GM12878 (cell line): ENCODE results near the gene GUCA2A. TPM values are rescaled to one million over a fixed set of nuclear protein-coding genes. Genes with fewer than 3 reads are reported as not detected.

ENCODE experiments used
- ATAC-seq: fragments of 200-7000 bp; cut with Tn5 transposase; 3 replicates; pipeline ENCODE4 v1.9.1; 2020; ENCODE audit warnings: mild to moderate bottlenecking, moderate library complexity
- BruUV-seq: library from RNA; stranded (reverse); fragments of 400-500 nt; replicated peaks from 2 replicates; lab custom pipeline; 2021; lab: Mats Ljungman, UMichigan
- CTCF ChIA-PET: fragments of 300-600 bp; sonication (Branson Sonifier 250); formaldehyde crosslinking; extraction: SDS; loops from one replicate; lab custom pipeline; 2021; ENCODE audit warnings: inconsistent platforms; lab: Yijun Ruan, JAX
- POLR2A ChIA-PET: fragments of 350-600 bp; formaldehyde crosslinking; extraction: SDS; loops from one replicate; lab custom pipeline; 2021; ENCODE audit warnings: inconsistent platforms; lab: Charles Lee
- RAD21 ChIA-PET: fragments of 300-600 bp; sonication (Branson Sonifier 250); formaldehyde crosslinking; loops from one replicate; lab custom pipeline; 2023; ENCODE audit warnings: antibody characterized with exemption; ENCODE audit not compliant: unreplicated experiment; lab: Charles Lee
- SMC1A ChIA-PET: fragments of 300-600 bp; sonication (Branson Sonifier 250); formaldehyde crosslinking; loops from one replicate; lab custom pipeline; 2023; ENCODE audit not compliant: unreplicated experiment, uncharacterized antibody; lab: Charles Lee
- DNase-seq: peaks from one replicate; pipeline ENCODE4 v3.0.0-alpha.2; 2011; ENCODE audit warnings: low read depth, low spot score
- FAIRE-seq: peaks from 3 replicates; lab custom pipeline; 2011; peaks lifted over from hg19 to GRCh38; lab: Jason Lieb, UNC
- H2AFZ ChIP-seq: 2 replicates; pipeline ENCODE4 v1.6.0; 2011; ENCODE audit warnings: low read depth, low read length, control low read depth; ENCODE audit not compliant: control insufficient read depth
- H3K27ac ChIP-seq: 2 replicates; pipeline ENCODE4 v1.5.1; 2011; ENCODE audit warnings: control low read depth; ENCODE audit not compliant: control insufficient read depth, insufficient read depth
- H3K27me3 ChIP-seq, 2 experiments: replicated peaks in 1 of 2; 2 replicates each; pipeline versions ENCODE4 v1.6.0 to v1.6.1; 2011; ENCODE audit warnings: low read length in 1 of 2; ENCODE audit not compliant: control insufficient read depth in 2 of 2, insufficient read depth in 2 of 2
- H3K36me3 ChIP-seq, 2 experiments: 2 replicates each; pipeline ENCODE4 v1.5.1; 2011; ENCODE audit warnings: low read length in 1 of 2; ENCODE audit not compliant: control insufficient read depth in 2 of 2, insufficient read depth in 2 of 2
- H3K4me1 ChIP-seq: 2 replicates; pipeline ENCODE4 v1.6.1; 2011; ENCODE audit warnings: mild to moderate bottlenecking, low read length, moderate library complexity, mixed read lengths; ENCODE audit not compliant: control insufficient read depth, insufficient read depth
- H3K4me2 ChIP-seq: 2 replicates; pipeline ENCODE4 v1.6.0; 2011; ENCODE audit warnings: control low read depth; ENCODE audit not compliant: control insufficient read depth, insufficient read depth
- H3K4me3 ChIP-seq: fragments of 200-600 bp; sonication (generic); 2 replicates; pipeline ENCODE4 v1.5.1; 2016
- H3K79me2 ChIP-seq: 2 replicates; pipeline ENCODE4 v1.6.0; 2011; ENCODE audit warnings: low read length; ENCODE audit not compliant: control insufficient read depth, insufficient read depth
- H3K9ac ChIP-seq: 2 replicates; pipeline ENCODE4 v1.8.0; 2011; ENCODE audit warnings: low read length, control low read depth, mixed read lengths; ENCODE audit not compliant: control insufficient read depth, insufficient read depth
- H3K9me3 ChIP-seq: replicated peaks from 3 replicates; pipeline ENCODE4 v1.5.1; 2011; ENCODE audit warnings: mild to moderate bottlenecking, low read length; ENCODE audit not compliant: control insufficient read depth, insufficient read depth
- H4K20me1 ChIP-seq: 2 replicates; pipeline ENCODE4 v1.6.0; 2011; ENCODE audit not compliant: control insufficient read depth, insufficient read depth
- CEBPZ ChIP-seq: fragments of 150-350 bp; IDR thresholded peaks from 2 replicates; pipeline ENCODE4 v1.6.1; 2016; ENCODE audit warnings: low read depth, low read length
- CHD1 ChIP-seq: IDR thresholded peaks from 2 replicates; pipeline ENCODE4 v1.6.1; 2012; ENCODE audit warnings: low read depth, low read length, improper control_type of control experiment
- ETV6 ChIP-seq, 2 experiments: fragments of 450-650 bp in 1 of 2; IDR thresholded peaks in 1 of 2; conservative IDR thresholded peaks in 1 of 2; 2 replicates each; pipeline ENCODE4 v1.6.1; 2014; ENCODE audit warnings: antibody characterized with exemption in 1 of 2, borderline replicate concordance in 1 of 2, low read depth in 1 of 2, mild to moderate bottlenecking in 1 of 2, moderate library complexity in 1 of 2
- GABPA ChIP-seq: IDR thresholded peaks from 2 replicates; pipeline ENCODE4 v1.6.1; 2014; ENCODE audit warnings: antibody characterized with exemption, low read depth, mild to moderate bottlenecking, inconsistent platforms
- HCFC1 ChIP-seq: fragments of 150-350 bp; IDR thresholded peaks from 2 replicates; pipeline ENCODE4 v1.6.1; 2014; ENCODE audit warnings: low read length
- HDAC2 ChIP-seq: fragments of 200-600 bp; sonication (generic); IDR thresholded peaks from 2 replicates; pipeline ENCODE4 v1.6.1; 2017
- MLLT1 ChIP-seq: fragments of 450-650 bp; IDR thresholded peaks from 2 replicates; pipeline ENCODE4 v1.6.1; 2016; ENCODE audit warnings: mild to moderate bottlenecking
- MTA2 ChIP-seq: fragments of 450-650 bp; IDR thresholded peaks from 2 replicates; pipeline ENCODE4 v1.6.1; 2016; ENCODE audit warnings: low read depth, mild to moderate bottlenecking, moderate library complexity
- NFYA ChIP-seq: IDR thresholded peaks from 2 replicates; pipeline ENCODE4 v1.6.1; 2011; ENCODE audit warnings: low read depth, mild to moderate bottlenecking, low read length, improper control_type of control experiment, borderline replicate concordance
- PAX5 ChIP-seq: IDR thresholded peaks from 2 replicates; pipeline ENCODE4 v1.6.1; 2011; ENCODE audit warnings: low read depth, low read length, borderline replicate concordance
- PAX8 ChIP-seq: fragments of 450-650 bp; IDR thresholded peaks from 2 replicates; pipeline ENCODE4 v1.6.1; 2017; ENCODE audit warnings: mild to moderate bottlenecking, moderate library complexity
- PBX3 ChIP-seq: IDR thresholded peaks from 2 replicates; pipeline ENCODE4 v1.6.1; 2011; ENCODE audit warnings: mild to moderate bottlenecking, low read depth, low read length, moderate library complexity; ENCODE audit not compliant: insufficient replicate concordance
- RAD21 ChIP-seq: IDR thresholded peaks from 2 replicates; pipeline ENCODE4 v1.6.1; 2011; ENCODE audit warnings: mild to moderate bottlenecking, low read depth, low read length, moderate library complexity; ENCODE audit not compliant: insufficient read depth
- RELA ChIP-seq: fragments of 450-650 bp; IDR thresholded peaks from 2 replicates; pipeline ENCODE4 v1.8.0; 2014; ENCODE audit warnings: borderline replicate concordance; ENCODE audit not compliant: partially characterized antibody
- RFX5 ChIP-seq: IDR thresholded peaks from 2 replicates; pipeline ENCODE4 v1.6.1; 2011; ENCODE audit warnings: low read depth, low read length, improper control_type of control experiment
- TBL1XR1 ChIP-seq: IDR thresholded peaks from 2 replicates; pipeline ENCODE4 v1.6.1; 2012; ENCODE audit warnings: low read depth, low read length, improper control_type of control experiment
- TCF12 ChIP-seq: IDR thresholded peaks from 2 replicates; pipeline ENCODE4 v1.6.1; 2011; ENCODE audit warnings: low read depth, mild to moderate bottlenecking, low read length
- WGBS: methylation state at CpG from one replicate; pipeline ENCODE4 v1.1.6; 2016; ENCODE audit warnings: low lambda C conversion rate; ENCODE audit not compliant: insufficient replicate concordance, insufficient coverage; ENCODE audit errors: missing lambda C conversion rate; 5-methylcytosine and 5-hydroxymethylcytosine counted together
- in situ Hi-C: fragments of 300-500 bp; cut with MboI; formaldehyde crosslinking; loops from 9 replicates; pipeline ENCODE4 v1.14.3; 2018; ENCODE audit warnings: mixed read lengths
- intact Hi-C: fragments of 100-400 bp; cut with micrococcal nuclease; formaldehyde crosslinking; loops from one replicate; pipeline ENCODE4 v1.14.2; 2022; ENCODE audit not compliant: unreplicated experiment
- polyA plus RNA-seq, 11 experiments: library from polyadenylated mRNA; depleted of rRNA in 4 of 11; unstranded in 6 of 11; stranded (reverse) in 5 of 11; fragments of >200 nt; fragmentation: Nextera tagmentation in 4 of 11; fragmentation: Illumina TruSeq in 1 of 11; extraction: Ambion mirVana in 4 of 11; extraction: Trizol in 1 of 11; gene quantifications; 1 replicate in 1 of 11; 2 replicates in 10 of 11; pipeline versions ENCODE4 v1.2.1 to v1.2.3, GENCODE V29; 2011 to 2016; ENCODE audit warnings: inconsistent platforms in 2 of 11, missing spikeins in 2 of 11, low read depth in 1 of 11
- total RNA-seq, 4 experiments: library from RNA; depleted of rRNA in 3 of 4; stranded (reverse); fragments of >200 nt in 3 of 4; fragmentation: Illumina TruSeq in 1 of 4; extraction: Trizol in 1 of 4; gene quantifications; 2 replicates each; pipeline versions ENCODE4 v1.2.1 to v1.2.3, GENCODE V29; 2013 to 2021

The GUCA2A gene
- total and polyA plus RNA-seq, 10 of the 15 experiments (the other 5 are each of a cell fraction or from before 2014, with no cell fraction given): not detected

- no peak for TF ChIP-seq MLLT1
- no peak for TF ChIP-seq TBL1XR1
- no peak for TF ChIP-seq PAX5
These were observed 33.7 kb upstream of the GUCA2A start (continued) for GRCh38 chr1:42198251-42198650.

DNA sequence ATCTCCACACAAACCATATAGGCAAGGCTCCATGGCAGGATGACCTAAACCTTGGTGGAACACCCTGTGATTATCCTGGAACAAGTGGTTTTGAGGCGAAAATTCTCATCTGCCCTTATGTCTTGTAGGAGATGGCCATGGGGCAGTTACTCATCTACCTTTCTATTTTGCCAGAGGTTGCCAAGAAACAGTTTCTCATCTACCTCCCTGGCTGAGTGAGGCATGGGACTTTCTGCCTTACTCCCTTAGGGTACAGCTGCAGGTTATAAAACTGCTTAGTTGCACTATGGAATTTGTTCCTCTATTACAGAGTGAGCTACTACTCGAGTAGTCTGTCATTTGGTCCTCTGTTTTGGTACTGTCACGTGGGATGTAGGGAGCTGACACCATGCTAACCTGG lies 31.3 kb upstream of the GUCA2A start:
- DNase-seq: no peak
- in situ Hi-C loops: no loop called here
- no peak for FAIRE-seq
- Histone ChIP-seq H3K4me1 (no peaks in the 10 kb centered on the region), H3K27ac (no peak overlapping the region), H3K4me2 (no peak overlapping the region), H3K79me2 (no peaks in the 10 kb centered on the region), H3K9me3 (no peaks in the 10 kb centered on the region), H3K36me3 (peaks cover 6 to 19% of the 10 kb centered on the region in 2 experiments), H3K9ac (no peak overlapping the region), H2AFZ (no peak overlapping the region), H3K27me3 (no peaks in the 10 kb centered on the region), H4K20me1 (no peaks in the 10 kb centered on the region), H3K4me3 (no peak overlapping the region)
- SMC1A ChIA-PET: no interaction called here
- ATAC-seq: no peak
- RAD21 ChIA-PET: no interaction called here
- intact Hi-C loops: no loop called here
- CTCF ChIA-PET: no interaction called here
- BruUV-seq: no TSS peak
- TF ChIP-seq CEBPZ (no peak), PAX8 (no peak), HDAC2 (no peak), GABPA (no peak), MTA2 (no peak), NFYA (no peak), RFX5 (no peak), PBX3 (no peak), CHD1 (no peak), ETV6 (conservative IDR thresholded peaks at IDR 0.05 in 1 of 2, IDR thresholded peaks at IDR 0.05 in 1 of 2; ENCODE audit: borderline replicate concordance in 1 of 2, low read depth in 1 of 2) (no peak), TCF12 (no peak), HCFC1 (no peak), RELA (no peak), RAD21 (no peak)
- WGBS: 100% methylated on average over 3 of the region's 3 CpGs
- POLR2A ChIA-PET: no interaction called here
